WERI-Rb-1 (cell line): ENCODE data around the gene SRBD1.

Experiments
- DNase-seq: peaks from one replicate; pipeline ENCODE4 v3.0.0-alpha.2; 2020
- H3K27ac ChIP-seq: fragments of 250-450 bp; sonication (Bioruptor Pico); 2 replicates; pipeline ENCODE4 v1.5.1; 2020; ENCODE audit warnings: mild to moderate bottlenecking, moderate library complexity
- H3K27me3 ChIP-seq: fragments of 250-450 bp; sonication (Bioruptor Pico); 2 replicates; pipeline ENCODE4 v1.5.1; 2021; ENCODE audit warnings: mild to moderate bottlenecking, low read depth, moderate library complexity; ENCODE audit not compliant: insufficient read depth, severe bottlenecking
- H3K36me3 ChIP-seq: fragments of 250-450 bp; sonication (Bioruptor Pico); 2 replicates; pipeline ENCODE4 v1.5.1; 2020; ENCODE audit warnings: mild to moderate bottlenecking, moderate library complexity
- H3K4me3 ChIP-seq: 2 replicates; pipeline ENCODE4 v1.5.1; 2011; ENCODE audit warnings: low read depth, mild to moderate bottlenecking, control low read depth, low read length
- H3K9me3 ChIP-seq: fragments of 250-450 bp; sonication (Bioruptor Pico); 2 replicates; pipeline ENCODE4 v1.5.1; 2021; ENCODE audit warnings: mild to moderate bottlenecking, moderate library complexity; ENCODE audit not compliant: severe bottlenecking
- TF ChIP-seq, protein P1 (sequence below): IDR thresholded peaks from 2 replicates; pipeline ENCODE4 v1.5.1; 2011; ENCODE audit warnings: low read depth, mild to moderate bottlenecking, control low read depth, inconsistent platforms, low read length

Gene SRBD1

DNA sequence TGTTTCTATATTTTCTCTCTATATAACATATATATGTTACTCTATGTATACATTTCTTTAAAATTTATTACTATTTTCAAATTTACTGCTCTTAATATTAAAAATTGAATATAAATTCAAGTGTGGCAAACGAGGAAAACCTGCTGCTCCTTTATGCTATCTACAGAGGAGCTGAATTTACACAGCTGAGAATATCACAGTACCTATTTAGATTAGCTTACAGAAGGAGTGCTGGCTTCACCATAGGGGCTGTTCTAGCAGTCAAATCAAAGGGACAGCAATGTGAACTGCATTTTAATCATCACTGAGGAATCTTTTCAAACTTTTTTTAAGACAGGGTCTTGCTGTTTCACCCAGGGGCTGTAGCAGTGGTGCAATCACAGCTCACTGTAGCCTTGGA, 213.8 kb downstream of the SRBD1 start:
- H3K27ac ChIP-seq = no peak overlapping the region
- no peak for DNase-seq
- no peaks in the 10 kb centered on the region for H3K27me3 ChIP-seq
- no peaks in the 10 kb centered on the region for H3K9me3 ChIP-seq
- H3K36me3 ChIP-seq = no peaks in the 10 kb centered on the region
- TF ChIP-seq, protein P1, sequence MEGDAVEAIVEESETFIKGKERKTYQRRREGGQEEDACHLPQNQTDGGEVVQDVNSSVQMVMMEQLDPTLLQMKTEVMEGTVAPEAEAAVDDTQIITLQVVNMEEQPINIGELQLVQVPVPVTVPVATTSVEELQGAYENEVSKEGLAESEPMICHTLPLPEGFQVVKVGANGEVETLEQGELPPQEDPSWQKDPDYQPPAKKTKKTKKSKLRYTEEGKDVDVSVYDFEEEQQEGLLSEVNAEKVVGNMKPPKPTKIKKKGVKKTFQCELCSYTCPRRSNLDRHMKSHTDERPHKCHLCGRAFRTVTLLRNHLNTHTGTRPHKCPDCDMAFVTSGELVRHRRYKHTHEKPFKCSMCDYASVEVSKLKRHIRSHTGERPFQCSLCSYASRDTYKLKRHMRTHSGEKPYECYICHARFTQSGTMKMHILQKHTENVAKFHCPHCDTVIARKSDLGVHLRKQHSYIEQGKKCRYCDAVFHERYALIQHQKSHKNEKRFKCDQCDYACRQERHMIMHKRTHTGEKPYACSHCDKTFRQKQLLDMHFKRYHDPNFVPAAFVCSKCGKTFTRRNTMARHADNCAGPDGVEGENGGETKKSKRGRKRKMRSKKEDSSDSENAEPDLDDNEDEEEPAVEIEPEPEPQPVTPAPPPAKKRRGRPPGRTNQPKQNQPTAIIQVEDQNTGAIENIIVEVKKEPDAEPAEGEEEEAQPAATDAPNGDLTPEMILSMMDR = no peak
- H3K4me3 ChIP-seq = no peak overlapping the region

DNA sequence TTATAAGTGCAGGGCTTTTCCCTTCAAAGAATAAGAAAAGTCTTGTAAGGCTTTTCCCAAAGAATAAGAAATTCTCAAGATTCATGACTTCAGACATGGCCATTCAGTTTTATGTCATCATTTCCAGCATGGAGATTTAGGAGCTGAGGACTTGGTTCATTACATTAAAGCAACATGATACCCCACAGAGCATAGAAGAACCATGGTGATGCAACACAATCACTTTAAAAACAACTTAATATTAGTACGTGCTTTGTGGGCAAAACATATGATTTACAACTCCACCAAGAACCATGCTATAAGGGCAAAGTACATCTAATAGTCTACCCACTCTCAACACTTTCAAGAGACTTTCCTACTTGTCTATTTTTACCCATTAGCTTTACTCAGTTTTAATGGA, 214.4 kb downstream of the SRBD1 start:
- TF ChIP-seq, protein P1 = no peak
- Histone ChIP-seq H3K27me3 (no peaks in the 10 kb centered on the region), H3K36me3 (no peaks in the 10 kb centered on the region), H3K4me3 (no peak overlapping the region), H3K27ac (no peak overlapping the region), H3K9me3 (no peaks in the 10 kb centered on the region)
- DNase-seq = no peak

DNA sequence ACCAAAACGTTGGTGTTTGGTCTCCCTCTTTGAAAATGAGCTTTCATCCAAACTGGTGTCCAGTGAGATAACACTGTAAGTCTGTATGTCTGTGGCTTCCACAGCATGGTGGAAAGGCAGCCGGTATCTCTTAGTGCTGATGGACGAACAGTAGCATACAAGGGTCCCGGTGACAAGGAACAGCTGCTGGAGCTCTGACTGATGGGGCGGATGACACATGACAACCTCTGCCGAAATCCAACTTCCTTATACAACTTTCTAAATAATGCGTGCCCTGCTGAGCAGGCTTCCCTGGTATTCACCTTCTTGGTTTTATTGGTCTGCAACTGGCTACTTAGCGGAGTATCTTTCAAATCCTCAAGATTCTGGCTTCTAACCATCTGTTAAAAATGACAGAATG, 216.2 kb downstream of the SRBD1 start:
- no peak overlapping the region for H3K4me3 ChIP-seq
- H3K27me3 ChIP-seq = no peaks in the 10 kb centered on the region
- no peaks in the 10 kb centered on the region for H3K36me3 ChIP-seq
- no peak overlapping the region for H3K27ac ChIP-seq
- H3K9me3 ChIP-seq = no peaks in the 10 kb centered on the region
- no peak for DNase-seq
- TF ChIP-seq, protein P1 = no peak

GRCh38 chr2:45394216-45394615, 216.9 kb downstream of the SRBD1 start:
- Histone ChIP-seq H3K27ac (no peak overlapping the region), H3K9me3 (no peaks in the 10 kb centered on the region), H3K4me3 (no peak overlapping the region), H3K36me3 (no peaks in the 10 kb centered on the region), H3K27me3 (no peaks in the 10 kb centered on the region)
- TF ChIP-seq, protein P1 = no peak
- DNase-seq = no peak

DNA sequence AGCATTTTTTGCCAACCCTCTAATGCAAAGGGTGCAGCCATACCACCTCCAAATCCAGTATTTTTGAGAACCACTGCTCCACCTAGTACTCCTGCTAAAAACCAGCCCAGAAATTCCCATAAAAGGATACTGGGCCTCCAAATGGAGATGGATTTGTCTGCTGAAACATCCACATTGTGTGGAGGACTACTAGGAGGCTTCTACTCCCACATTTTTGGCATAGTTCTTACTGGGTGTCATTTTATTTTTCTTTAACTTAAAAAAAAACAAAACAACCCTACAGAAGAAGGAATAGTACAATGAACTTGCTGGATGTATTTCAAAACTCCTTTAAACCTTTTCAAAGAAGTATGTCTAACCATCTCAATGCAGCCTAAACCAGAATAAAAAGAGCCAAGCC, 219.2 kb downstream of the SRBD1 start:
- Histone ChIP-seq H3K27me3 (no peaks in the 10 kb centered on the region), H3K36me3 (no peaks in the 10 kb centered on the region), H3K9me3 (no peaks in the 10 kb centered on the region), H3K27ac (no peak overlapping the region), H3K4me3 (no peak overlapping the region)
- TF ChIP-seq, protein P1 = no peak
- DNase-seq = no peak

DNA sequence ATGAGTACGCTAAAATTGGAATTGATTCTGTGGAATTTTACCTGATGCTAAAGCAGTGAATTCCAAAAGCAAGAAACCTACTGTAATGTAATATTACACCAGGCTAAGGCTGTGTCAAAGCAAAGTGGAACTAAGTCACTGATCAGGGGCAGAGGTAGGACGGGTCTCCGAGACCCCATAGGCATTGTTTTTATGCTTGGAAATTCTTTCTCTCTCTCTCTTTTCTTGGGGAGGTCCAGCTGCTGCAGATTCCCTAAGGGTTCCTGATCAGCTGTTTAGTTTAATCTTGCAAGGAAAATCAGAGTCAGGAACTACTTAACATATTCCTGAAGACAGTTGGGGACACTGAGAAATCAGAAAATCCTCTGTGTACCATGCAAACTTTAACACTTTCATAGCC, 220.2 kb downstream of the SRBD1 start:
- H3K27me3 ChIP-seq = no peaks in the 10 kb centered on the region
- no peaks in the 10 kb centered on the region for H3K36me3 ChIP-seq
- DNase-seq = no peak
- H3K4me3 ChIP-seq = no peak overlapping the region
- TF ChIP-seq, protein P1 = no peak
- H3K27ac ChIP-seq = no peak overlapping the region
- no peaks in the 10 kb centered on the region for H3K9me3 ChIP-seq
